Measurements from ENCODE around the gene GRK5.

- no peak for TF ChIP-seq CTCF (IDR thresholded peaks at IDR 0.05)
- TF ChIP-seq FOXJ3 (CRISPR knock-in tag; IDR thresholded peaks at IDR 0.05; ENCODE audit: borderline replicate concordance) = no peak
- TF ChIP-seq, protein P1, sequence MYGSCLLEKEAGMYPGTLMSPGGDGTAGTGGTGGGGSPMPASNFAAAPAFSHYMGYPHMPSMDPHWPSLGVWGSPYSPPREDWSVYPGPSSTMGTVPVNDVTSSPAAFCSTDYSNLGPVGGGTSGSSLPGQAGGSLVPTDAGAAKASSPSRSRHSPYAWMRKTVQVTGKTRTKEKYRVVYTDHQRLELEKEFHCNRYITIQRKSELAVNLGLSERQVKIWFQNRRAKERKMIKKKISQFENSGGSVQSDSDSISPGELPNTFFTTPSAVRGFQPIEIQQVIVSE (CRISPR knock-in tag; IDR thresholded peaks at IDR 0.05; ENCODE audit: borderline replicate concordance) = no peak
- no peak for TF ChIP-seq ESRRA (CRISPR knock-in tag; IDR thresholded peaks at IDR 0.05; ENCODE audit: borderline replicate concordance)
- no peak for TF ChIP-seq ZNF416 (CRISPR knock-in tag; IDR thresholded peaks at IDR 0.05)
- no peak for TF ChIP-seq IRF1 (CRISPR knock-in tag; IDR thresholded peaks at IDR 0.05)
- no peak for TF ChIP-seq ATF6 (CRISPR knock-in tag; IDR thresholded peaks at IDR 0.05)
- no peak for TF ChIP-seq SP1 (CRISPR knock-in tag; conservative IDR thresholded peaks at IDR 0.05)
- TF ChIP-seq PREB (CRISPR knock-in tag; IDR thresholded peaks at IDR 0.05; ENCODE audit: borderline replicate concordance) = no peak
- no peak for TF ChIP-seq ZNF219 (CRISPR knock-in tag; IDR thresholded peaks at IDR 0.05; ENCODE audit: borderline replicate concordance)
Measured at GRCh38 chr10:119438717-119439116, 231.3 kb downstream of the GRK5 start.
